OCI-LY1 (cell line): ENCODE results near the gene ZMIZ1.
A peak's percentile ranks its signal among the peaks of the same experiment; 100 is the strongest.

Experiments used
- H2AFZ ChIP-seq: fragments of 200-600 bp; sonication (generic), shearing (Covaris generic); 2 replicates; pipeline ENCODE4 v1.6.0; 2014; ENCODE audit warnings: antibody characterized with exemption, mild to moderate bottlenecking, low read length
- H3F3A ChIP-seq: fragments of 200-600 bp; sonication (generic), shearing (Covaris generic); 2 replicates; pipeline ENCODE4 v1.6.0; 2014; ENCODE audit warnings: mild to moderate bottlenecking, antibody characterized with exemption, low read length, moderate library complexity; ENCODE audit not compliant: insufficient read depth
- H3K27ac ChIP-seq: fragments of 200-600 bp; sonication (generic); 2 replicates; pipeline ENCODE4 v1.5.1; 2014; ENCODE audit warnings: low read length, mixed run types, mild to moderate bottlenecking, low read depth; ENCODE audit not compliant: poor library complexity, severe bottlenecking
- H3K27me3 ChIP-seq: fragments of 200-600 bp; sonication (generic); 2 replicates; pipeline ENCODE4 v1.6.0; 2014; ENCODE audit warnings: antibody characterized with exemption, mild to moderate bottlenecking, low read length, moderate library complexity; ENCODE audit not compliant: insufficient read depth
- H3K36me3 ChIP-seq: fragments of 200-600 bp; sonication (generic); 2 replicates; pipeline ENCODE4 v1.6.1; 2014; ENCODE audit warnings: mild to moderate bottlenecking, antibody characterized with exemption, low read length, moderate library complexity, mixed read lengths; ENCODE audit not compliant: insufficient read depth
- H3K4me1 ChIP-seq: fragments of 200-600 bp; sonication (generic); 2 replicates; pipeline ENCODE4 v1.5.1; 2014; ENCODE audit warnings: mild to moderate bottlenecking, low read length, moderate library complexity; ENCODE audit not compliant: insufficient read depth, severe bottlenecking
- H3K4me2 ChIP-seq: fragments of 200-600 bp; sonication (generic), shearing (Covaris generic); 2 replicates; pipeline ENCODE4 v1.6.1; 2014; ENCODE audit warnings: low read length
- H3K4me3 ChIP-seq: fragments of 200-600 bp; sonication (generic); 2 replicates; pipeline ENCODE4 v1.5.1; 2014; ENCODE audit warnings: low read length, low read depth, mild to moderate bottlenecking, mixed read lengths; ENCODE audit not compliant: poor library complexity, severe bottlenecking
- H3K79me2 ChIP-seq: fragments of 200-600 bp; shearing (Covaris generic); 2 replicates; pipeline ENCODE4 v1.6.1; 2016; ENCODE audit warnings: mixed run types, low read length, mixed read lengths; ENCODE audit not compliant: insufficient read depth
- H3K9ac ChIP-seq: fragments of 200-600 bp; sonication (generic), shearing (Covaris generic); 2 replicates; pipeline ENCODE4 v1.6.1; 2014; ENCODE audit warnings: mild to moderate bottlenecking, low read length, mixed read lengths
- H3K9me2 ChIP-seq: fragments of 200-600 bp; sonication (generic), shearing (Covaris generic); 2 replicates; pipeline ENCODE4 v1.6.1; 2014; ENCODE audit warnings: low read depth, mild to moderate bottlenecking, low read length, mixed read lengths
- H3K9me3 ChIP-seq: fragments of 200-600 bp; shearing (Covaris generic); 2 replicates; pipeline ENCODE4 v1.6.1; 2014; ENCODE audit warnings: low read length, mixed read lengths
- H4K20me1 ChIP-seq: fragments of 200-600 bp; sonication (generic), shearing (Covaris generic); 2 replicates; pipeline ENCODE4 v1.6.0; 2016; ENCODE audit warnings: mild to moderate bottlenecking, low read length; ENCODE audit not compliant: insufficient read depth
- CTCF ChIP-seq: fragments of 200-600 bp; sonication (generic), shearing (Covaris generic); IDR thresholded peaks from 2 replicates; pipeline ENCODE4 v1.5.1; 2017; ENCODE audit warnings: mild to moderate bottlenecking, antibody characterized with exemption, low read length, moderate library complexity, mixed read lengths
- EZH2 ChIP-seq: fragments of 200-600 bp; sonication (generic), shearing (Covaris generic); IDR thresholded peaks from 2 replicates; pipeline ENCODE4 v1.8.0; 2017; ENCODE audit warnings: borderline replicate concordance, mixed run types, mild to moderate bottlenecking, antibody characterized with exemption, low read length, moderate library complexity, mixed read lengths

The ZMIZ1 gene

GRCh38 chr10:79349766-79350406, 281.1 kb downstream of the ZMIZ1 start:
- Histone ChIP-seq H3K27me3 (no peaks in the 10 kb centered on the region), H3K9me3 (no peaks in the 10 kb centered on the region), H3K9ac (no peak overlapping the region; the same call in 1 of the 2 replicates), H3F3A (no peaks in the 10 kb centered on the region), H3K27ac (no peak overlapping the region), H3K4me1 (peaks cover 24% of the 10 kb centered on the region), H2AFZ (no peak overlapping the region), H3K9me2 (no peaks in the 10 kb centered on the region), H3K36me3 (peaks cover 66% of the 10 kb centered on the region), H3K79me2 (peaks cover 11% of the 10 kb centered on the region), H3K4me2 (0 out of 2 replicates have a peak overlapping the region, but pooled peaks have one; percentile 90), H3K4me3 (peak overlapping the region; percentile 97), H4K20me1 (no peaks in the 10 kb centered on the region)
- TF ChIP-seq EZH2 (no peak), CTCF (no peak)

GRCh38 chr10:79350407-79351154, 281.8 kb downstream of the ZMIZ1 start:
- Histone ChIP-seq H3K27me3 (no peaks in the 10 kb centered on the region), H3K4me3 (no peak overlapping the region), H3K4me2 (no peak overlapping the region), H3K4me1 (peaks cover 24% of the 10 kb centered on the region), H4K20me1 (no peaks in the 10 kb centered on the region), H3F3A (no peaks in the 10 kb centered on the region), H3K79me2 (peaks cover 11% of the 10 kb centered on the region), H3K9me2 (no peaks in the 10 kb centered on the region), H3K36me3 (peaks cover 73% of the 10 kb centered on the region), H3K27ac (no peak overlapping the region), H2AFZ (no peak overlapping the region), H3K9me3 (no peaks in the 10 kb centered on the region), H3K9ac (no peak overlapping the region)
- TF ChIP-seq EZH2: no peak
- TF ChIP-seq CTCF: no peak

GRCh38 chr10:79351332-79351731, 282.6 kb downstream of the ZMIZ1 start:
- TF ChIP-seq EZH2 (no peak), CTCF (no peak)
- Histone ChIP-seq H3K4me1 (peaks cover 24% of the 10 kb centered on the region), H3K4me2 (no peak overlapping the region), H3K27ac (no peak overlapping the region), H3F3A (no peaks in the 10 kb centered on the region), H3K9me2 (no peaks in the 10 kb centered on the region), H3K4me3 (no peak overlapping the region), H3K9me3 (no peaks in the 10 kb centered on the region), H3K27me3 (no peaks in the 10 kb centered on the region), H2AFZ (no peak overlapping the region), H4K20me1 (no peaks in the 10 kb centered on the region), H3K36me3 (peaks cover 81% of the 10 kb centered on the region), H3K79me2 (peaks cover 11% of the 10 kb centered on the region), H3K9ac (no peak overlapping the region)
